ENCODE results near the gene SLC5A10. TPM values are rescaled to one million over a fixed set of nuclear protein-coding genes. Genes with fewer than 3 reads are reported as not detected.

SLC5A10 gene
- total RNA-seq, 2 donors from 2014 or later: not detected

GRCh38 chr17:18963126-18964017 lies 11.4 kb downstream of the SLC5A10 start:
- no peak overlapping the region for H3K4me3 Mint-ChIP-seq
- no peaks in the 10 kb centered on the region for H3K36me3 Mint-ChIP-seq (ENCODE audit: low read depth)
- no peak for ATAC-seq
- H3K9me3 ChIP-seq (ENCODE audit: control insufficient read depth, low read length, poor library complexity, severe bottlenecking): no peaks in the 10 kb centered on the region
- no peak overlapping the region for H3K27ac Mint-ChIP-seq
- DNase-seq: no peak
- peaks cover 19% of the 10 kb centered on the region for H3K4me1 Mint-ChIP-seq
- H3K27me3 Mint-ChIP-seq: no peaks in the 10 kb centered on the region

- H3K36me3 Mint-ChIP-seq (ENCODE audit: low read depth): no peaks in the 10 kb centered on the region
Observed at GRCh38 chr17:18964018-18964351, 12.0 kb downstream of the SLC5A10 start.

GRCh38 chr17:18964550-18964949 lies 12.6 kb downstream of the SLC5A10 start:
- Mint-ChIP-seq H3K36me3 (ENCODE audit: low read depth) (no peaks in the 10 kb centered on the region), H3K4me3 (no peak overlapping the region), H3K27me3 (no peaks in the 10 kb centered on the region), H3K27ac (no peak overlapping the region), H3K4me1 (peaks cover 19% of the 10 kb centered on the region)
- ATAC-seq (no peak), DNase-seq (no peak)
- no peaks in the 10 kb centered on the region for H3K9me3 ChIP-seq (ENCODE audit: control insufficient read depth, low read length, poor library complexity, severe bottlenecking)

More at GRCh38 chr17:18964018-18964351, 12.0 kb downstream of the SLC5A10 start:
- H3K27me3 Mint-ChIP-seq: no peaks in the 10 kb centered on the region
- no peak for DNase-seq
- no peak for ATAC-seq
- H3K4me1 Mint-ChIP-seq: peaks cover 18% of the 10 kb centered on the region
- H3K27ac Mint-ChIP-seq: no peak overlapping the region
- H3K4me3 Mint-ChIP-seq: no peak overlapping the region
- no peaks in the 10 kb centered on the region for H3K9me3 ChIP-seq (ENCODE audit: control insufficient read depth, low read length, poor library complexity, severe bottlenecking)

- no peaks in the 10 kb centered on the region for H3K9me3 ChIP-seq (ENCODE audit: control insufficient read depth, low read length, poor library complexity, severe bottlenecking)
- DNase-seq: no peak
- Mint-ChIP-seq H3K27ac (no peak overlapping the region), H3K4me1 (peaks cover 23% of the 10 kb centered on the region), H3K27me3 (no peaks in the 10 kb centered on the region), H3K4me3 (no peak overlapping the region), H3K36me3 (ENCODE audit: low read depth) (no peaks in the 10 kb centered on the region)
- no peak for ATAC-seq
Observed at GRCh38 chr17:18965530-18966236, 13.7 kb downstream of the SLC5A10 start.

GRCh38 chr17:18966831-18967624 lies 15.1 kb downstream of the SLC5A10 start:
- ATAC-seq (no peak), DNase-seq (peak in 1 of 3 donors; percentile 9)
- no peaks in the 10 kb centered on the region for H3K36me3 Mint-ChIP-seq (ENCODE audit: low read depth)
- no peaks in the 10 kb centered on the region for H3K9me3 ChIP-seq (ENCODE audit: control insufficient read depth, low read length, poor library complexity, severe bottlenecking)
- no peak overlapping the region for H3K27ac Mint-ChIP-seq
- no peak overlapping the region for H3K4me3 Mint-ChIP-seq
- no peaks in the 10 kb centered on the region for H3K27me3 Mint-ChIP-seq
- peaks cover 13% of the 10 kb centered on the region for H3K4me1 Mint-ChIP-seq

- H3K4me3 Mint-ChIP-seq: no peak overlapping the region
- H3K27ac Mint-ChIP-seq: no peak overlapping the region
- DNase-seq: peak in 1 of 3 donors; percentile 9
- no peaks in the 10 kb centered on the region for H3K9me3 ChIP-seq (ENCODE audit: control insufficient read depth, low read length, poor library complexity, severe bottlenecking)
- no peak for ATAC-seq
- H3K4me1 Mint-ChIP-seq: peaks cover 9% of the 10 kb centered on the region
- H3K27me3 Mint-ChIP-seq: no peaks in the 10 kb centered on the region
- H3K36me3 Mint-ChIP-seq (ENCODE audit: low read depth): no peaks in the 10 kb centered on the region
Observed at GRCh38 chr17:18967916-18968315, 16.0 kb downstream of the SLC5A10 start.

- Mint-ChIP-seq H3K4me3 (no peak overlapping the region), H3K27ac (no peak overlapping the region), H3K36me3 (ENCODE audit: low read depth) (no peaks in the 10 kb centered on the region), H3K27me3 (no peaks in the 10 kb centered on the region), H3K4me1 (peaks cover 9% of the 10 kb centered on the region)
- H3K9me3 ChIP-seq (ENCODE audit: control insufficient read depth, low read length, poor library complexity, severe bottlenecking): no peaks in the 10 kb centered on the region
- no peak for DNase-seq
- ATAC-seq: no peak
Observed at GRCh38 chr17:18968345-18968744, 16.4 kb downstream of the SLC5A10 start.

- Mint-ChIP-seq H3K4me1 (peaks cover 9% of the 10 kb centered on the region), H3K4me3 (no peak overlapping the region), H3K27ac (peak overlapping the region; percentile 71), H3K36me3 (ENCODE audit: low read depth) (no peaks in the 10 kb centered on the region), H3K27me3 (no peaks in the 10 kb centered on the region)
- ATAC-seq: peak; percentile 6
- DNase-seq: peak in 1 of 3 donors; percentile 8
- H3K9me3 ChIP-seq (ENCODE audit: control insufficient read depth, low read length, poor library complexity, severe bottlenecking): no peaks in the 10 kb centered on the region
Observed at GRCh38 chr17:18968945-18969887, 17.3 kb downstream of the SLC5A10 start.

- Mint-ChIP-seq H3K36me3 (ENCODE audit: low read depth) (no peaks in the 10 kb centered on the region), H3K27ac (peak overlapping the region; percentile 71), H3K4me1 (peaks cover 8% of the 10 kb centered on the region), H3K4me3 (no peak overlapping the region), H3K27me3 (no peaks in the 10 kb centered on the region)
- no peaks in the 10 kb centered on the region for H3K9me3 ChIP-seq (ENCODE audit: control insufficient read depth, low read length, poor library complexity, severe bottlenecking)
- ATAC-seq: no peak
- DNase-seq: no peak
Observed at GRCh38 chr17:18970582-18971480, 18.9 kb downstream of the SLC5A10 start.

- no peaks in the 10 kb centered on the region for H3K9me3 ChIP-seq (ENCODE audit: control insufficient read depth, low read length, poor library complexity, severe bottlenecking)
- Mint-ChIP-seq H3K4me3 (no peak overlapping the region), H3K36me3 (ENCODE audit: low read depth) (no peaks in the 10 kb centered on the region), H3K27me3 (no peaks in the 10 kb centered on the region), H3K27ac (no peak overlapping the region), H3K4me1 (peaks cover 7% of the 10 kb centered on the region)
- no peak for ATAC-seq
- no peak for DNase-seq
Observed at GRCh38 chr17:18971801-18972200, 19.8 kb downstream of the SLC5A10 start.

GRCh38 chr17:18974407-18975149 lies 22.6 kb downstream of the SLC5A10 start:
- no peaks in the 10 kb centered on the region for H3K9me3 ChIP-seq (ENCODE audit: control insufficient read depth, low read length, poor library complexity, severe bottlenecking)
- Mint-ChIP-seq H3K27me3 (no peaks in the 10 kb centered on the region), H3K4me1 (peaks cover 5% of the 10 kb centered on the region), H3K36me3 (ENCODE audit: low read depth) (no peaks in the 10 kb centered on the region), H3K27ac (no peak overlapping the region), H3K4me3 (no peak overlapping the region)
- ATAC-seq (no peak), DNase-seq (no peak)
